G401 (cell line): Measurements from ENCODE around the gene SLC17A8. TPM values are rescaled to one million over a fixed set of nuclear protein-coding genes. Genes with fewer than 3 reads are reported as not detected.
A peak's percentile ranks its signal among the peaks of the same experiment; 100 is the strongest.

Experiments
- DNase-seq: peaks from one replicate; pipeline ENCODE4 v3.0.0-alpha.2; 2015; ENCODE audit warnings: low spot score
- in situ Hi-C: cut with HindIII; loops from 2 replicates; pipeline ENCODE4 v1.10.0; 2016; ENCODE audit warnings: low sequenced_read_pairs, mixed read lengths
- total RNA-seq: library from RNA; depleted of rRNA; stranded (reverse); fragments of >200 nt; shearing (Covaris generic); gene quantifications from 2 replicates; pipeline ENCODE4 v1.2.3, GENCODE V29; 2014

The SLC17A8 gene
- total RNA-seq, 1 experiment from 2014 or later = not detected

- in situ Hi-C loops = no loop called here
- DNase-seq = no peak
Measured at GRCh38 chr12:100364324-100364723, 7.5 kb downstream of the SLC17A8 start.

GRCh38 chr12:100365411-100365810, 8.5 kb downstream of the SLC17A8 start:
- in situ Hi-C loops = no loop called here
- no peak for DNase-seq

- no peak for DNase-seq
- in situ Hi-C loops = no loop called here
Measured at GRCh38 chr12:100368066-100368465, 11.2 kb downstream of the SLC17A8 start.

- in situ Hi-C loops = no loop called here
- DNase-seq = no peak
Measured at GRCh38 chr12:100371146-100371545, 14.3 kb downstream of the SLC17A8 start.

GRCh38 chr12:100372853-100373640, 16.2 kb downstream of the SLC17A8 start:
- DNase-seq = no peak

GRCh38 chr12:100375038-100375735, 18.3 kb downstream of the SLC17A8 start:
- in situ Hi-C loops = no loop called here
- DNase-seq = peak; percentile 17

More at GRCh38 chr12:100372853-100373640, 16.2 kb downstream of the SLC17A8 start:
- in situ Hi-C loops = no loop called here

- no peak for DNase-seq
- in situ Hi-C loops = no loop called here
Measured at GRCh38 chr12:100376161-100376560, 19.3 kb downstream of the SLC17A8 start.

GRCh38 chr12:100381379-100381778, 24.5 kb downstream of the SLC17A8 start:
- in situ Hi-C loops = no loop called here
- DNase-seq = no peak

- no peak for DNase-seq
Measured at GRCh38 chr12:100382338-100382737, 25.5 kb downstream of the SLC17A8 start.

GRCh38 chr12:100383586-100384558, 27.0 kb downstream of the SLC17A8 start:
- DNase-seq = no peak
- in situ Hi-C loops = no loop called here

More at GRCh38 chr12:100382338-100382737, 25.5 kb downstream of the SLC17A8 start:
- in situ Hi-C loops = no loop called here

GRCh38 chr12:100384559-100384935, 27.7 kb downstream of the SLC17A8 start:
- in situ Hi-C loops = no loop called here

GRCh38 chr12:100388382-100388781, 31.5 kb downstream of the SLC17A8 start:
- in situ Hi-C loops = no loop called here
- no peak for DNase-seq

More at GRCh38 chr12:100384559-100384935, 27.7 kb downstream of the SLC17A8 start:
- no peak for DNase-seq

- no peak for DNase-seq
- in situ Hi-C loops = no loop called here
Measured at GRCh38 chr12:100391856-100392255, 35.0 kb downstream of the SLC17A8 start.

- in situ Hi-C loops = no loop called here
- DNase-seq = no peak
Measured at GRCh38 chr12:100393200-100393599, 36.3 kb downstream of the SLC17A8 start.

- DNase-seq = no peak
- in situ Hi-C loops = no loop called here
Measured at GRCh38 chr12:100395811-100396210, 38.9 kb downstream of the SLC17A8 start.

- in situ Hi-C loops = no loop called here
- DNase-seq = no peak
Measured at GRCh38 chr12:100398307-100398706, 41.4 kb downstream of the SLC17A8 start.

GRCh38 chr12:100399095-100399494, 42.2 kb downstream of the SLC17A8 start:
- in situ Hi-C loops = no loop called here
- DNase-seq = no peak

- in situ Hi-C loops = no loop called here
- no peak for DNase-seq
Measured at GRCh38 chr12:100401660-100402059, 44.8 kb downstream of the SLC17A8 start.

GRCh38 chr12:100402763-100403162, 45.9 kb downstream of the SLC17A8 start:
- DNase-seq = no peak
- in situ Hi-C loops = no loop called here
